ENCODE measurements around the gene SMAD3. TPM values are rescaled to one million over a fixed set of nuclear protein-coding genes. Genes with fewer than 3 reads are reported as not detected.

SMAD3 gene
- total RNA-seq (ENCODE audit: low replicate concordance): 12.5 and 14.3 TPM in 2 replicates

GRCh38 chr15:67065531-67066005, at the start of gene SMAD3:
TSS of gene SMAD3 (plus strand) at chr15:67065602. CDS start at chr15:67066155, 553 bp downstream.
- Mint-ChIP-seq H3K27ac (peak within 1 kb of the TSS; percentile 99), H3K9me3 (no peaks in the 10 kb centered on the region), H3K36me3 (peaks cover 2% of the 10 kb centered on the region), H3K27me3 (ENCODE audit: insufficient read depth, low read depth) (peaks cover 20% of the 10 kb centered on the region), H3K4me3 (peak within 1 kb of the TSS; percentile 99), H3K4me1 (peaks cover 51% of the 10 kb centered on the region)
- peaks cover 45% of the 10 kb centered on the region for H3K79me2 ChIP-seq (ENCODE audit: low read depth)
- no peaks in the 10 kb centered on the region for H3K36me3 ChIP-seq
- peak within 1 kb of the TSS; percentile 95 for H3K4me3 ChIP-seq
- H3K27me3 ChIP-seq: peaks cover 32% of the 10 kb centered on the region
- peak within 1 kb of the TSS; percentile 23 for H2AFZ ChIP-seq (replicated peaks)
- peaks cover 49% of the 10 kb centered on the region for H3K4me1 ChIP-seq
- TF ChIP-seq EZH2phosphoT487 (IDR thresholded peaks at IDR 0.05) (no peak), EZH2 (IDR thresholded peaks at IDR 0.05) (no peak)
- TF ChIP-seq, protein P1, sequence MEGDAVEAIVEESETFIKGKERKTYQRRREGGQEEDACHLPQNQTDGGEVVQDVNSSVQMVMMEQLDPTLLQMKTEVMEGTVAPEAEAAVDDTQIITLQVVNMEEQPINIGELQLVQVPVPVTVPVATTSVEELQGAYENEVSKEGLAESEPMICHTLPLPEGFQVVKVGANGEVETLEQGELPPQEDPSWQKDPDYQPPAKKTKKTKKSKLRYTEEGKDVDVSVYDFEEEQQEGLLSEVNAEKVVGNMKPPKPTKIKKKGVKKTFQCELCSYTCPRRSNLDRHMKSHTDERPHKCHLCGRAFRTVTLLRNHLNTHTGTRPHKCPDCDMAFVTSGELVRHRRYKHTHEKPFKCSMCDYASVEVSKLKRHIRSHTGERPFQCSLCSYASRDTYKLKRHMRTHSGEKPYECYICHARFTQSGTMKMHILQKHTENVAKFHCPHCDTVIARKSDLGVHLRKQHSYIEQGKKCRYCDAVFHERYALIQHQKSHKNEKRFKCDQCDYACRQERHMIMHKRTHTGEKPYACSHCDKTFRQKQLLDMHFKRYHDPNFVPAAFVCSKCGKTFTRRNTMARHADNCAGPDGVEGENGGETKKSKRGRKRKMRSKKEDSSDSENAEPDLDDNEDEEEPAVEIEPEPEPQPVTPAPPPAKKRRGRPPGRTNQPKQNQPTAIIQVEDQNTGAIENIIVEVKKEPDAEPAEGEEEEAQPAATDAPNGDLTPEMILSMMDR (IDR thresholded peaks at IDR 0.05): no peak
- peak within 1 kb of the TSS; percentile 53 for H3K9ac ChIP-seq
- peak within 1 kb of the TSS; percentile 6 for H3K27ac ChIP-seq
- peak; percentile 93 for DNase-seq (ENCODE audit: low spot score)
- peaks cover 61% of the 10 kb centered on the region for H3F3A ChIP-seq (ENCODE audit: low read depth)
- H3K4me2 ChIP-seq: peak within 1 kb of the TSS; percentile 100
- no peaks in the 10 kb centered on the region for H3K9me3 ChIP-seq (ENCODE audit: low read depth)
- peaks cover 34% of the 10 kb centered on the region for H4K20me1 ChIP-seq (ENCODE audit: low read depth)

GRCh38 chr15:67017311-67017710, 48.1 kb upstream of the SMAD3 start:
- TF ChIP-seq, protein P1 (IDR thresholded peaks at IDR 0.05): no peak
- no peak for TF ChIP-seq EZH2phosphoT487 (IDR thresholded peaks at IDR 0.05)
- no peak for TF ChIP-seq EZH2 (IDR thresholded peaks at IDR 0.05)
- no peak overlapping the region for H3K4me2 ChIP-seq
- H3K27ac ChIP-seq: no peak overlapping the region
- H2AFZ ChIP-seq (replicated peaks): no peak overlapping the region
- H3K4me3 Mint-ChIP-seq: no peak overlapping the region
- no peaks in the 10 kb centered on the region for H3K36me3 Mint-ChIP-seq
- H3K36me3 ChIP-seq: no peaks in the 10 kb centered on the region
- H3F3A ChIP-seq (ENCODE audit: low read depth): peaks cover 11% of the 10 kb centered on the region
- no peak overlapping the region for H3K4me3 ChIP-seq
- no peaks in the 10 kb centered on the region for H4K20me1 ChIP-seq (ENCODE audit: low read depth)
- H3K9me3 ChIP-seq (ENCODE audit: low read depth): no peaks in the 10 kb centered on the region
- peaks cover 14% of the 10 kb centered on the region for H3K27me3 Mint-ChIP-seq (ENCODE audit: insufficient read depth, low read depth)
- H3K4me1 ChIP-seq: peaks cover 12% of the 10 kb centered on the region
- H3K27me3 ChIP-seq: no peaks in the 10 kb centered on the region
- H3K4me1 Mint-ChIP-seq: peaks cover 28% of the 10 kb centered on the region
- no peak overlapping the region for H3K27ac Mint-ChIP-seq
- H3K79me2 ChIP-seq (ENCODE audit: low read depth): no peaks in the 10 kb centered on the region
- DNase-seq (ENCODE audit: low spot score): no peak
- H3K9ac ChIP-seq: no peak overlapping the region
- H3K9me3 Mint-ChIP-seq: no peaks in the 10 kb centered on the region

DNA sequence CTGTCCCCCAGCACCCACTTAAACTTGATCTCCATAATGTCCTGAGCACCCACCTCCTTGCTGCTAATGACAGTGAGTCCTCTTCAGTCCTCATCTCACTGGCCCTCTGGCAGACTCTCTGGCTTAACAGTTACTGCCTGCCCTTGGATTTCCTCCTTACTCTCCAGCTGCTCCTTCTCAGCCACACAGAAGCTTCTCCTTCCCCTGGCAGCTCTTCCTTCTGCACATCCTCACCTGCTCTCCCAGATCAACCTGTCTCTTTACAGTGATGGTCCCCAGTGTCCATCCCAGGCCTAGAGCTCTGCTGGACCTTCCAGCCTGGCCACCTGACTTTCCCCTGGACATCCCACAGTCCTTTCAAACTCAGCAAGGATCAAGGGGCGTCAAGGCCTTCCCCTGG, 47.4 kb upstream of the SMAD3 start:
- Histone ChIP-seq H3F3A (ENCODE audit: low read depth) (peaks cover 11% of the 10 kb centered on the region), H3K9ac (no peak overlapping the region), H3K36me3 (no peaks in the 10 kb centered on the region), H3K4me3 (no peak overlapping the region), H3K27ac (no peak overlapping the region), H3K79me2 (ENCODE audit: low read depth) (no peaks in the 10 kb centered on the region), H3K9me3 (ENCODE audit: low read depth) (no peaks in the 10 kb centered on the region), H2AFZ (replicated peaks) (no peak overlapping the region), H3K4me2 (no peak overlapping the region), H3K4me1 (peaks cover 12% of the 10 kb centered on the region), H4K20me1 (ENCODE audit: low read depth) (no peaks in the 10 kb centered on the region), H3K27me3 (no peaks in the 10 kb centered on the region)
- H3K27me3 Mint-ChIP-seq (ENCODE audit: insufficient read depth, low read depth): peaks cover 19% of the 10 kb centered on the region
- no peaks in the 10 kb centered on the region for H3K9me3 Mint-ChIP-seq
- peaks cover 29% of the 10 kb centered on the region for H3K4me1 Mint-ChIP-seq
- DNase-seq (ENCODE audit: low spot score): no peak
- TF ChIP-seq EZH2 (IDR thresholded peaks at IDR 0.05): no peak
- TF ChIP-seq, protein P1 (IDR thresholded peaks at IDR 0.05): no peak
- TF ChIP-seq EZH2phosphoT487 (IDR thresholded peaks at IDR 0.05): no peak
- peak overlapping the region; percentile 1 for H3K4me3 Mint-ChIP-seq
- H3K27ac Mint-ChIP-seq: peak overlapping the region; percentile 70
- H3K36me3 Mint-ChIP-seq: no peaks in the 10 kb centered on the region
